Aorta (tissue), 5 donors: ENCODE data around the gene MYRFL. TPM values are rescaled to one million over a fixed set of nuclear protein-coding genes. Genes with fewer than 3 reads are reported as not detected.

ENCODE experiments used
- ATAC-seq: fragments of 200-7000 bp; cut with Tn5 transposase; one replicate; pipeline ENCODE4 v1.9.1; 2022; ENCODE audit warnings: moderate library complexity; ENCODE audit not compliant: low FRiP score
- DNase-seq, 2 donors: peaks; one replicate each; pipeline ENCODE4 v3.0.0-alpha.2; 2020
- H3K27ac ChIP-seq, 2 donors: one replicate each; pipeline ENCODE4 v1.5.1; 2013; ENCODE audit warnings: low read length in 2 of 2, mild to moderate bottlenecking in 2 of 2, moderate library complexity in 2 of 2, control low read depth in 1 of 2, inconsistent platforms in 1 of 2, low read depth in 1 of 2
- H3K27me3 ChIP-seq, 2 donors: one replicate each; pipeline ENCODE4 v1.6.1; 2013; ENCODE audit warnings: control low read depth in 1 of 2, low read length in 1 of 2, mild to moderate bottlenecking in 1 of 2, moderate library complexity in 1 of 2; ENCODE audit not compliant: insufficient read depth in 2 of 2, control insufficient read depth in 1 of 2
- H3K36me3 ChIP-seq, 2 donors: one replicate each; pipeline ENCODE4 v1.6.1; 2013; ENCODE audit warnings: control low read depth in 1 of 2, low read length in 1 of 2, mild to moderate bottlenecking in 1 of 2; ENCODE audit not compliant: insufficient read depth in 2 of 2, control insufficient read depth in 1 of 2
- H3K4me1 ChIP-seq, 2 donors: one replicate each; pipeline ENCODE4 v1.6.1; 2013; ENCODE audit warnings: low read length in 2 of 2, control low read depth in 1 of 2, mild to moderate bottlenecking in 1 of 2, moderate library complexity in 1 of 2; ENCODE audit not compliant: insufficient read depth in 2 of 2, control insufficient read depth in 1 of 2
- H3K4me3 ChIP-seq, 2 donors: one replicate each; pipeline ENCODE4 v1.5.1; 2013; ENCODE audit warnings: low read length in 2 of 2, control low read depth in 1 of 2, mild to moderate bottlenecking in 1 of 2
- H3K9me3 ChIP-seq: one replicate; pipeline ENCODE4 v1.6.1; 2013; ENCODE audit warnings: mild to moderate bottlenecking, low read length; ENCODE audit not compliant: control insufficient read depth
- WGBS, 2 donors: extraction: QIAGEN DNeasy Blood & Tissue Kit; methylation state at CpG; one replicate each; pipeline ENCODE4 v1.1.7; 2013; 5-methylcytosine and 5-hydroxymethylcytosine counted together
- intact Hi-C, 2 donors: fragments of 100-400 bp; cut with DNase I; formaldehyde crosslinking; loops; one replicate each; pipeline versions ENCODE4 v1.14.2 to v1.15.0; 2022
- polyA plus RNA-seq, 2 donors: library from polyadenylated mRNA; stranded (reverse); fragments of 200-250 nt; gene quantifications; one replicate each; pipeline ENCODE4 v1.2.3, GENCODE V29; 2013
- total RNA-seq, 2 donors: library from RNA; stranded (reverse); fragmentation: NEBNext Ultra II Directional; extraction: Animal tissue kit (Norgen Biotek cat#: 25700); gene quantifications; one replicate each; pipeline ENCODE4 v1.2.1, GENCODE V29; 2021
- donor health status: healthy with polysubstance abuse.
- donor health status: Bipolar disorder and iron deficiency.
- donor health status: DM: no; HTN: no; CAD: no.
- donor health status: DM: no; HTN: no; CAD: no.
- donor health status: DM: yes; HTN: yes; CAD: no.

The MYRFL gene
- total and polyA plus RNA-seq, 4 donors, result 0.36 to 3.1 (median 0.58) TPM

DNA sequence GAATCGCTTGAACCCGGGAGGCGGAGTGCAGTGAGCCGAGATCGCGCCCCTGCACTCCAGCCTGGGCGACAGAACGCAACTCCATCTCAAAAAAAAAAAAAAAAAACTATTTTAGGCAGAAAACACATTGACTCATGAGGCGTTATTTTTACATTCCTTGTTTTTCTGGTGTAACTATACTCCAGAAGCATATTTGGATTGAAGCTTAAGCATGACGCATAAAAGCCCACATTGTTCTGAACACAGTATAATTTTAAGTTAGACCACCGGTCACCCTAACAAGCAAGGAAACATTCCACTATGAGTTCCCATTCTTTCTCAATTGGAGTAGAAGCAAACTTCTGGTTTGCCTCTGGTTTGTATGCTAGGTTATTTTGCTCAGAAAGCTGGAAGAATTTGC, 173.0 kb downstream of the MYRFL start:
- H3K4me3 ChIP-seq, result peak overlapping the region in 1 of 2 donors; percentile 15

DNA sequence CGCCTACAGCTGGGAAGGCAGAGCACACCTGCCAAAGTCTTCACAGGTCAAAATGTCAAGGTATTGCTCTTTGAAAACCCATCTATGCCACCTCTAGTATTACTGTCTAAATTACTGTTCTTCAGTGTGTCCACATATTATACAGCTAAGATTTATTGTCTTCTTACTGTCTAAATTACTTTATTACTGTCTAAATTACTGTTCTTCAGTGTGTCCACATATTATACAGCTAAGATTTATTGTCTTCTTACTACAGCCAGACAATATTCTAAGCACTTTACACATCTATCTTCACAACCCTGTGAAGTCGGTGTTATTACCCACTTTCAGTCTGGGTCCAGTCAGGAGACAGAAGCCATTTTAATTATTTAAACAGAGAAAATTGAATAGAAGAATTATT, 173.9 kb downstream of the MYRFL start:
- no peak for DNase-seq
- ATAC-seq, result no peak
- H3K27me3 ChIP-seq, result no peaks in the 10 kb centered on the region
- no peak overlapping the region for H3K4me3 ChIP-seq
- H3K9me3 ChIP-seq, result no peaks in the 10 kb centered on the region
- intact Hi-C loops, result loop anchor here (5.0 to 10.0 kb wide), 3 partner anchors 43 to 316 kb away; partner anchors contain the start of gene CNOT2 (in 1 of the 2)
- no peak overlapping the region for H3K27ac ChIP-seq
- H3K4me1 ChIP-seq, result peaks cover 0 to 6% of the 10 kb centered on the region in 2 donors
- no peaks in the 10 kb centered on the region for H3K36me3 ChIP-seq
- 97% methylated on average over 2 of the region's 2 CpGs for WGBS, 2 donors

More for the DNA sequence above, 173.0 kb downstream of the MYRFL start:
- Histone ChIP-seq H3K27ac (peak overlapping the region; percentile 45 to 64), H3K27me3 (no peaks in the 10 kb centered on the region), H3K36me3 (no peaks in the 10 kb centered on the region), H3K4me1 (peaks cover 0 to 6% of the 10 kb centered on the region in 2 donors), H3K9me3 (no peaks in the 10 kb centered on the region)
- DNase-seq (no peak), ATAC-seq (peak; percentile 30)
- intact Hi-C loops, result loop anchor here (5.0 to 10.0 kb wide), 3 partner anchors 44 to 317 kb away; partner anchors contain the start of gene CNOT2 (in 1 of the 2)
- 4 to 11% methylated on average over 11 of the region's 11 CpGs for WGBS, 2 donors

DNA sequence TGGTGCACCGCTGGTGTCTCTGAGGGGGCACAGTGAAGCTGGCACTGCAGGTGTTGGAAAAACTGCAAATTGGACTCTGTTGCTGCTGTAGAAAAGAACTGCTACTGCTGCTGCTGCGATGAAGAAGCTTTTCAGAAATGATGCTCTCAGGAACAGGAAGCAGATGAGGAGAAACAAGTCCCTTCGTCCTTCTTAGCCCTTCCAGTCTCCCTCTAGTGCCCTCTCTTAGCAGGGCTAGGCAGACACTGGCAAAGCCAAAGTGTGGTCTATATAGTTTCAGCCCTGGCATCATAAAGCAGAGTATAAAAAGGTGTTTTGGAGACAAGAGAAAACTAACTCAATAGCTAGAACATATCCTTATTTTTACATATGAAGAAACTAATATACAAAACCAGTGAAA, 174.5 kb downstream of the MYRFL start:
- DNase-seq (no peak), ATAC-seq (no peak)
- H3K36me3 ChIP-seq, result no peaks in the 10 kb centered on the region
- H3K4me1 ChIP-seq, result peaks cover 0 to 6% of the 10 kb centered on the region in 2 donors
- no peak overlapping the region for H3K4me3 ChIP-seq
- H3K27me3 ChIP-seq, result no peaks in the 10 kb centered on the region
- no peak overlapping the region for H3K27ac ChIP-seq
- WGBS, 2 donors, result 83 to 84% methylated on average over 3 of the region's 3 CpGs
- no peaks in the 10 kb centered on the region for H3K9me3 ChIP-seq
- intact Hi-C loops, result loop anchor here (5.0 to 10.0 kb wide), 3 partner anchors 43 to 315 kb away; partner anchors contain the start of gene CNOT2 (in 1 of the 2)

DNA sequence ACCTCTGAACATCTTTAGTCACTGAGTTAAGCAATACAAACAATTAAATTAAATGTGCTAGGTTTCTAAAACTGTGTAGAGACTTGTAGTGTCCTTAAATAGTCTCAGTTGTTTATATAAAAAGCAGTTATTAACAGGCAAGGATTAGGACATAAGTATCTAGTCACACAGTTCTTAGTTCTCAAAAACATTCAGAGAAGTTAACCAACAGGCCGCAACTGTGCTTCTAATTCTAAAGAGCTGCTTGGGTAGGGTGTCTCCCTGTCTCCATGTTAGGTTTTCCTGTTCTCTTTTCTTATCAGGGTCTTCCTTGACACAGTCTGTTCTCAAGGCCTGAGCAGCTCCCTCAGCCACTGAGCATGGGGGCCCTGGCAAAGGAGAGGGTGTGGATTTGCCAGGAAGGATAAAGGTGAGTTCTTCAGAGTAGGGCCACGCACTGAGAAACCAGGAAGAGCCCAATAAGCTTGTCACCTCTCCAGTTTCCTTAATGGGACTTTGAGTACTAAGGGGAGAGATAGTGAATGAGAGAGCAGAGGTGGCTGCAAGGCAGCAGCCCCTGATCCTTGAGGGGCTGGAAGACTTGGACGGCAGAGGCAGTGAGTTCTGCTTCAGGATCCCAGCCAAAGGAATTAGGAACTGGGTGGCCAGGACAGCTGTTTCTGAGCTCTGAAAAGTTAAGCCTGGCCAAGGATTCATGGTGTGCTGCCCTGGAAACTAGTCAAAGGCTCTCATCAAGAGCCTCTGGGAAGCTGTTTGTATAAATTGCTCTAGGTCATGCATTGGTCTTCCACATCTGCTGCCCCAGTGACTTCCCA, 177.3 kb downstream of the MYRFL start:
- H3K4me3 ChIP-seq, result no peak overlapping the region
- H3K27ac ChIP-seq, result peak overlapping the region in 1 of 2 donors; percentile 79
- WGBS, 2 donors, result 52 to 53% methylated on average over 3 of the region's 3 CpGs
- peaks cover 0 to 4% of the 10 kb centered on the region in 2 donors for H3K4me1 ChIP-seq
- no peaks in the 10 kb centered on the region for H3K36me3 ChIP-seq
- H3K9me3 ChIP-seq, result peaks cover 1% of the 10 kb centered on the region
- no peaks in the 10 kb centered on the region for H3K27me3 ChIP-seq
- DNase-seq (peak in 1 of 2 donors; percentile 41), ATAC-seq (peak; percentile 43)
- intact Hi-C loops, result no loop called here

DNA sequence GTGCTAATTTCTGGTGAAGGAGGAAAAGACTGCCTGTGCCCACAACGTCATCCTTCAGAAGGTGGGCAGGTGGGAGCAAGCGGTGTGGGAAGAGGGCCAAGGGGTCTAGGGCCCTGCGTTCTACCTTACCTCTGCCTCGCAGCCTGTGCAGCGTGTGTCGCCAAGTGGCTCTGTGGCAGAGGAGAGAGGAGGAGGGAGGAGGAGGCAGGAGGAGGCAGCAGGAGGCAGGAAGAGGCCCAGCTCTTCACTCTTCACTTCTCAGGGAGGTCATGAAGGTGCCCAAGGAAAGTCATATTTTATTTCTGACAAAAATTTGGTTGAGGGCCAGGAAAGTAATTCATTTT, 177.9 kb downstream of the MYRFL start:
- ATAC-seq (no peak), DNase-seq (no peak)
- H3K9me3 ChIP-seq, result peaks cover 1% of the 10 kb centered on the region
- no peak overlapping the region for H3K4me3 ChIP-seq
- no peaks in the 10 kb centered on the region for H3K27me3 ChIP-seq
- intact Hi-C loops, result no loop called here
- H3K36me3 ChIP-seq, result no peaks in the 10 kb centered on the region
- peak overlapping the region in 1 of 2 donors; percentile 48 for H3K27ac ChIP-seq
- peaks cover 0 to 4% of the 10 kb centered on the region in 2 donors for H3K4me1 ChIP-seq
- WGBS, 2 donors, result 59 to 60% methylated on average over 6 of the region's 6 CpGs

DNA sequence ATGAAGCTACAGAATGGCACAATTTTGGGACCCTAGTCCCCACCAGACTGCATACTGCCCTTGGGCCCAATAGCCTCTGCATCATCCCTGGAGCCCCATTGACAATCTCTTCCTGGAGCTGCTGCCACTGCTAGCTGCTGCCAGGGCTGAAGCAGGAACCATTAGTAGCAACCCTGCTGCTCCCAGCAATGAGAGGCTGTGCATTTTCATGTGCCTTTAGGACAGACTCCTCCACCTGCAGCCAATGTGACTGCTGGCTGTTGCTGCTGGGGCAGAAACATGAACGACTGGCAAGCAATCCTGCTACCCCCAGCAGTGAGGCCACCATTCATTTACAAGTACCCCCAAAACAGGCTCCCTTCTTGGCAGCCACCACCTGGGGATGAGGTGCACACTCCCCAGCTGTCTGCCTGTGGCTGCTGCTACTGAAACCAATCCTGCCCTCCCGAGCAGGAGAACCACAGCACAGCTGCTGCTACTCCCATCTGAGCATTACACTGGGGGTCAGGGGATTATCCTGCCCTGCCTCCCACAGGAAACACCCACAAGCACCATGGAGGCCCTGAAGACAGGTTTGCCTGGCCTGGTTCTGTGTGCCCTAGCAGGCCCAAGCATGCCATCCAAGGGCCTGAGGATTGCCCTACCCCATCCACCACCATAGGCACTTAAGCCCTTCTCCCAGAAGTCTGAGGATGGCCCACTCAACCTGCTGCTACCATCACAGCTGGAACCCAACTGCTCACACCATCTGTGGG, 181.0 kb downstream of the MYRFL start:
- peak; percentile 15 for ATAC-seq

DNA sequence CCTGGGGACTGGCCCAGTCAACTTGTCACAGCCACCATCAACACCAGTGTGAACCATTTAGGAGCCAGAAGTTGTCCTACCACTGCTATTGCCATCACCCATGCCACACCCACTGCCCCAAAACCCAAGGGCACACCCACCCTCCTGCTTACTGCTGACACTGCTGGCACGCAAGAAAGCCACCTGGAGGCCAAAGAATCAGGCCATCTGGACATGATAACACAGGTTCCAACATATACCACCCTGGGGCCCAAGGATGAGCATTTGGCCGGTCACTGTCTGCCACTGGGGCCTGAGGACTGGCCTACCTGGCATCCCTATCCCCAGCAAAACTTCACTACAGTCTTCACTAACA, 181.6 kb downstream of the MYRFL start:
- WGBS, 2 donors, result 43 to 98% methylated on average over 2 of the region's 2 CpGs
- ATAC-seq (no peak), DNase-seq (no peak)
- Histone ChIP-seq H3K36me3 (no peaks in the 10 kb centered on the region), H3K27me3 (no peaks in the 10 kb centered on the region), H3K27ac (no peak overlapping the region), H3K9me3 (peaks cover 1% of the 10 kb centered on the region), H3K4me1 (peaks cover 0 to 2% of the 10 kb centered on the region in 2 donors), H3K4me3 (no peak overlapping the region)
- intact Hi-C loops, result no loop called here

More for the DNA sequence above, 181.0 kb downstream of the MYRFL start:
- H3K9me3 ChIP-seq, result peaks cover 1% of the 10 kb centered on the region
- no peaks in the 10 kb centered on the region for H3K27me3 ChIP-seq
- no peaks in the 10 kb centered on the region for H3K36me3 ChIP-seq
- no peak overlapping the region for H3K27ac ChIP-seq
- H3K4me1 ChIP-seq, result peaks cover 0 to 4% of the 10 kb centered on the region in 2 donors
- intact Hi-C loops, result no loop called here
- 84 to 87% methylated on average over 2 of the region's 2 CpGs for WGBS, 2 donors
- no peak for DNase-seq
- no peak overlapping the region for H3K4me3 ChIP-seq

DNA sequence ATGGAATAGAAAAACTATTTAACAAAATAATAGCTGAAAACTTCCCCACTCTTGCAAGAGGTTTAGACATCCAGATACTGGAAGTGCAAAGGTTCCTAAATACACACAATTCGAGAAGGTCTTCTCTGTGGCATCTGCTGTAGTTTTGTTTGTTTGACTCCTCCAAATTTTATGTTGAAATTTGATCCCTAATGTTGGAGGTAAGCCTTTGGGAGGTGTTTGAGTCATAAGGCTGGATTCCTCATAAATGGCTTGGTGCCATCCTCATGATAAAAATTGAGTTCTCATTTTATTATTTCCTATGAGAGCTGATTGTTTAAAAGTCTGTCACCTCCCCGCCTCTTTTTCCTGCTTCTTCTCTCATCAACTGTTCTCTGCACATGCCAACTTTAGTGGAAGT, 182.7 kb downstream of the MYRFL start:
- peaks cover 1% of the 10 kb centered on the region for H3K9me3 ChIP-seq
- ATAC-seq (no peak), DNase-seq (no peak)
- no peak overlapping the region for H3K27ac ChIP-seq
- peaks cover 0 to 2% of the 10 kb centered on the region in 2 donors for H3K4me1 ChIP-seq
- intact Hi-C loops, result no loop called here
- no peaks in the 10 kb centered on the region for H3K36me3 ChIP-seq
- WGBS, 2 donors, result 85 to 95% methylated on average over 2 of the region's 2 CpGs
- no peaks in the 10 kb centered on the region for H3K27me3 ChIP-seq
- no peak overlapping the region for H3K4me3 ChIP-seq
